Measurements from ENCODE around the gene ASAP3.
"Not testable (repeated sequence)": the region's sequence is repeated elsewhere in the genome, so short reads cannot be mapped to it uniquely, and the experiment has no call there.

GRCh38 chr1:23494836-23495235, 10.9 kb upstream of the ASAP3 start:
- not testable (repeated sequence) for TF ChIP-seq POLR2AphosphoS5 (IDR thresholded peaks at IDR 0.05; ENCODE audit: insufficient read depth, low read depth, low read length); CTCF (IDR thresholded peaks at IDR 0.05; ENCODE audit: extremely low read depth in 1 of 2, insufficient read depth in 1 of 2, low read depth in 1 of 2, low read length in 2 of 2); POLR2A (IDR thresholded peaks at IDR 0.05; ENCODE audit: low read depth, low read length); EZH2 (IDR thresholded peaks at IDR 0.05; ENCODE audit: borderline replicate concordance, low read depth, low read length, severe bottlenecking); GATA2 (IDR thresholded peaks at IDR 0.05; ENCODE audit: insufficient read depth, insufficient read length, low read depth, low read length); MAX (IDR thresholded peaks at IDR 0.05; ENCODE audit: insufficient read depth, insufficient read length); JUN (IDR thresholded peaks at IDR 0.05; ENCODE audit: borderline replicate concordance, insufficient read depth, insufficient read length, low read depth); FOS (IDR thresholded peaks at IDR 0.05; ENCODE audit: borderline replicate concordance, insufficient read depth, low read length)

Data from endothelial cell of umbilical vein (primary cell).